Measurements from ENCODE around the gene DAGLA.

The DAGLA gene

DNA sequence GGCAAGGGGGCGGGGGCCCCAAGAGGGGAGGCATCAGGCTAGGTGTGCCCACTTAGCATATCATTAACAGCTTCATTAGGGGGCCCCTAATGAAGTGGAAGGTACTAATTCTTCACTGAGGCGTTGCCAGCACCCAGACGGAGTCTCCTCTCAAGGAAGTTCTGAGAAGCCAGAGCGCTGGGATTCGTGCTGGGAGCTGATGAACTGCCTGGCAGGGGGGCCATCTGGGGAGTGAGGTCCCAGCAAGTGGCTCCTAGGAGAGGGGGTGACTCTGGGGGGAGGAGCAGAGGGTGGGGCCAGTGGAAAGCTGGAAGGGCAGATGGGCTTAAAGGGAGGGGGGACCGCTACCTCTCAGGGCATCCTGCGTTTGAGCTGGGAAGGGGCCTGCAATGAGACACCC, 29.8 kb downstream of the DAGLA start:
- DNase-seq: no peak

GRCh38 chr11:61711037-61711436, 30.8 kb downstream of the DAGLA start:
- DNase-seq: no peak

GRCh38 chr11:61711498-61711897, 31.3 kb downstream of the DAGLA start:
- peak; percentile 63 for DNase-seq

GRCh38 chr11:61712314-61712713, 32.1 kb downstream of the DAGLA start:
- no peak for DNase-seq

- no peak for DNase-seq
Measured at GRCh38 chr11:61712846-61713245, 32.7 kb downstream of the DAGLA start.

- DNase-seq: no peak
Measured at GRCh38 chr11:61713464-61713863, 33.3 kb downstream of the DAGLA start.

- DNase-seq: no peak
Measured at GRCh38 chr11:61713906-61714305, 33.7 kb downstream of the DAGLA start.

GRCh38 chr11:61714316-61714715, 34.1 kb downstream of the DAGLA start:
- DNase-seq: no peak

GRCh38 chr11:61714916-61715315, 34.7 kb downstream of the DAGLA start:
- no peak for DNase-seq

DNA sequence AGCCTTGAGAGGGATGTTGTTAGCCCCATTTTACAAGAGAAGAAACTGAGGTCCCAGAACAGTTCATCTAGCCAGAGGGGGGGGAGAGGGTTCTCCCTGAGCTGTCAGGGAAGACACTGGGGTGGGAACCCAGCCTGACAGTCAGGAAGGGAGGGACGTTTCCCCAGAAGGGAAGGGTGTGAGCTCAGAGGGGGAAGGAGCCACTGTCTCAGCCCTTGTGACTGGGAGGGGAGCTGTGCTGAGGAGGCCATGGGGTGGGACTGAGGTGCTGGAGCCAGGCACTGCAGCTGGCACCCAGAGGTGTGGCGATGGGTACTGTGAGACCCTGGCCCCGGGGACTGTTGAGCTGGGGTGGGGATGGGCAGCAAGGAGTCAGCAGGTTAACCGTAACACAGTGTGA, 35.7 kb downstream of the DAGLA start:
- no peak for DNase-seq

DNA sequence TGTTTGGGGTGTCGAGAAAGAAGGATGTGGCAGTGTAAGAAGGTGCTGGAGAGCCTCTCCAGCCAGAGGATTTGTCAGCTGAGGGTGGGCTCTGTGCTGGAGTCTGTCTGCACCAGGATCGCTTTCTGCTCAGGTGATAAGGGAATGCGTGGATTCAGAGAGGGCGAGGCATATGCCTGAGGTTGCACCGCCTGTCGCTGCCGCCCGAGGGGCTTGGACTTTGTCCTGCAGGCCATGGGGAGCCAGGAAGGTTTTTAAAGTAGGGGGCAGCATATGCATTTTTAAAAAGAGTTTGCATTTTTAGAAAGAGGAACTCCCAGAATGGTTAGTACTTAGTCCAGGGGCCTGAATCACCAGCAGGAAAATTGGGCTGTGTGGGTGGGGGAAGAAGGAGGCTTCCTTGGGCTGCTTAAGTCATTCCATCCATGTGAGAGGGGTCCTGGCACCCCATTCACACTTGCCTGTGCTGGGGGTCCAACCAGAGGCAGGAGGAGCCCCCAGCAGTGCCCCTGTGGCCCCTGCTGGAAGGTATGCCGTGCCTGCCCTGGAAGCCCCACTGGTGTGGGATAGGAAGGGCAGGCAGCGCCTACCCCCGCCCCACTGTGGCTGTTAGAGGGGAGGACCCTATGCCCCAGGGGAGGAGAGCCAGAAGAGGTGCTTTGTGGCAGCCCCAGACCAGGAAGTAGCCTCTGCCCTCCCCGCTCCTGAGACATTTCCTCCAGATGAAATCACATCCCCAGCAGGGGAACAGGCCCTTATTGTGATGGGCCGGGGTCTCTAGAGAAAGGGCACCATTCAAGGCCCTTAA, 36.5 kb downstream of the DAGLA start:
- no peak for DNase-seq

DNA sequence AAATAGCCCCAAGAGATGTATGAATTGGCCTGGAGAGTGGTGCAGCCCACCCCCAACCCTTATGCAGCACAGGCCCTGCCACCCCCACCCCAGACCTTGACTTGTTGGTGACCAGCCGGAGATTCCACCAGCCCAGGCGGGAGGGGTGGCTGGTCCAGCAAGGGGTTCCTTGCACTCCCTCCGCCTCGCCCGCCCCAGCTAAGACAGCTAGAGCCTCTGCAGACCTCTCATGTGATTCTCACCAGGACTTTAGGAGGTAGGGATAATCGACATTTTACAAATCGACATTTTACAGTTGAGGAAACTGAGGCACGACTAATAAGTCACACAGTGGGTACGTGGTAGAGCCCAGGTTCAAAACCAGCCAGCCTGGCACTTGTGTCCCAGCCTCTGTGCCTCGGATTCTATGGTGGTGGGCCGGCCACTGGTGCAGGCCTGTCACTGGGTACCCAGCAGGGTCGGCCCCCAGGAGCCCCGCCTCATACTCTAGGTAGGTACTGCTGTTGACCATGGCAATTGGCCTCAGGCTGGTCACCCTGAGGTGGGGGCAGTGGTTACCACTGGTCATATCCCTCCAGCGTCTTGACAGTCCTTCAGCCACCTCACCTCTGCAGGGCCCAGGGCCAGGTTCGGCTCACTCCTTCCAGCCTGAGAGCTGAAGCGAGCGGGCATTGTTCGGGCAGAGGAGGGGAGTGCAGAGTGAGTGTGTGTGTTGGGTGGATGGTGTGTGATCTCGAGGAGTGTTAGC, 37.3 kb downstream of the DAGLA start:
- DNase-seq: no peak

DNA sequence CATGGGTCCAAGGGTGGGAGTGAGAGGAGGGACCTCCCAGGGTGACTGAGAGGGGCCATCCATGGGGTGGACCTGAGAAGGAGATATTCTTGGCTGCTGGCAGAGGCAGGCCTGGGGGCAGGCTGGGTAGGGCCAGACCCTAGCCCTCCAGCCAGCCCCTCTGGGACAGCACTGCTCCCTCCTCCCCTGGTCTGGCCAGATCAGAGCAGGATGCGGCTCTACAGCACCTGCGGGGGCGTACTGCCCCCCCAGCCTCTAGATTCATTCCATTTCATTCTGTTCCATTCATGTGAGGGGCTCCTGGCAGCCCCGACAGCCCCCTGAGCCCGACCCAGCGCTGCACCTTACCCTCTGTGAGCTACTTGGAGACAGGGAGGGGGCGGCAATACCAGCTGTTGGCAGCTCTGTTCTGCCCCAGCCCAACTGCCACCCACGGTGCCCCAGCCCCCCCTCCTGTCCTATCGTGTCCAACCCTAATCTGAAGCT, 37.9 kb downstream of the DAGLA start:
- no peak for DNase-seq

DNA sequence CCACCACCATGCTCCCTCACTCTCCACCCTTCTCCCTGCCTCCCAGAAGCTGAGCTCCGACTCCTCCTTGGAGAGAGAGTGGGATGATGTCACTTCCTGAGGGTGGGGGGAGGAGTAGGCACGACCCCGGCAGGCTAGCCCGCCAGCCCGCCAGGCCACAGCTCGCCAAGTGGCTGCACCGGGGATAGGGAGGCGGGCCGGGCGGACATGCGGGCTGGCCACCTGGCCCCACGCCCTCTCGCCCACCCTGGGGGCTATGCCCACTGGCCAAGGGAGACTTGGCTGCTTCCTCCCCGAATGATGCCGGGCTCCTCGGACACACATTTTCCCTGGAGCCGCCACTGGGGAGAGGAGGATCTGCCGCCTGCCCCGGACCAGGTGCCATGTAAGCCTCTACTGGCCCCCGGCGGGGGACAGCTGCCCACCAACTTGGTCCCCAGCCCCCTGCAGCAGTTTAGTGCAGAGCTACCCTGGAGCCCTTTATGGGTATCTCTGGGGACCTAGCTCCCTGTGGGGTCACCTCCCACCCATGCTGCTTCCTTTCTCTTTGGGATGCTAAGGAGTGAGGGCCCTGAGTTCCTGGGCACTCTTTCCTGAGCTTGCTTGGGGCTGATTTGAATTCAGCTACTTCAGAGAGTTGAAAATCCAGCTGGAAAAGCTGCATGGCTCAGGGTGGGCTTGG, 38.6 kb downstream of the DAGLA start:
- peak; percentile 94 for DNase-seq

DNA sequence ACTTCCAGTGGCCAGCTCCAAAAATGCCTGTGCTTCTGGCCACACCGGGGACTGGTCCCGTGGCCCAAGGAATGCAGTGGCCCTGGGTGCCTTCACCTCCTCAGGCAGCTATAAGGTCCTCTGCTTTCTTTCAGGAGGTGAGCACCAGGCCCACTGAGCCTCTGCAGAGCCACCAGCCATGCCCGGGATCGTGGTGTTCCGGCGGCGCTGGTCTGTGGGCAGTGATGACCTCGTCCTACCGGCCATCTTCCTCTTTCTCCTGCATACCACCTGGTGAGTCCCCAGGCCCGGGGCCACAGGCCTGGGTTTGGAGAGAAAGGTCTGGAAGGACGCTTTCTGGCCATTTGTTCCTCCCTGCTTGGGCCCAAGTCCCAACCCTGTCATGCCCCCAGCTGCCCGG, 39.8 kb downstream of the DAGLA start:
- no peak for DNase-seq

GRCh38 chr11:61720597-61720996, 40.4 kb downstream of the DAGLA start:
- DNase-seq: no peak

DNA sequence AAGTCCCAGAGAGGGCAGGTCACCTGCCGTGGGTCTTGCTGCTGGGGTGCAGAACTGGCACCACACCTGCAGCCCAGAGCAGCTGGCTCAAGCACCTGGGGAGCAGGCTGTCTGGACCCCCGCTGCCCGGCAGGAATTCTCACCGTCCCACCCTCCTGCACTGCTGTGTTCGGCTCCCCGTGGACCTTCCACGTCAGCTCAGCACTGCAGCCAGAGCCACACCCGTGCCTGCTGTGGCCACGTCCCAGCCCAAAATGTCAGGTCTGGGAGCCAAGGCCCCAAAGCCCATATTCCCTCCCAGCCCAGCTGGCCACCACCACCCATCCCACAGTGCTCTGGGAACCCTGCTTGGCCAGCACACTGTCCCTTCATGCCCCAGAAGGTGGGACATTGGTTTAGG, 44.2 kb downstream of the DAGLA start:
- DNase-seq: no peak

DNA sequence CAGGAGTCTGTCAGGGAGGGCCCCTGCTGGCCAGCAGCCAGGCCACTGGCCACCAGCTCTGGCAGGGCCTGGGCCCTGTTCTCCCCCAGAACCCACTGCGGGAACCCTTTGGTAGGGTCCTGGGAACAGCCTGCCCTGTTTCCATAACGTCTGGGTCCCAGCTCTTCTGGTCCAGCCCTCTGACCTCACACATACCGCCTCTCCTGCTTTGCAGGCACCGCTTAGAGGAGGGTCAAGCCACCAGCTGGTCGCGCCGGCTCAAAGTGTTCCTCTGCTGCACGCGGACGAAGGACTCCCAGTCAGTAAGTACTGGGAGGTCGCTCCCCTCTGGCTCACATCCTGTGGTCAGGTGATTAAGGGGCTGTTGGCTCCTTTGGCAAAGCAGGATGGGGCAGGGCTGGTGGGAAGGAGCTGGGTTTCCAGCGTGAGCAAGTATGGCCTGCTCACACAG, 45.6 kb downstream of the DAGLA start:
- DNase-seq: no peak

DNA sequence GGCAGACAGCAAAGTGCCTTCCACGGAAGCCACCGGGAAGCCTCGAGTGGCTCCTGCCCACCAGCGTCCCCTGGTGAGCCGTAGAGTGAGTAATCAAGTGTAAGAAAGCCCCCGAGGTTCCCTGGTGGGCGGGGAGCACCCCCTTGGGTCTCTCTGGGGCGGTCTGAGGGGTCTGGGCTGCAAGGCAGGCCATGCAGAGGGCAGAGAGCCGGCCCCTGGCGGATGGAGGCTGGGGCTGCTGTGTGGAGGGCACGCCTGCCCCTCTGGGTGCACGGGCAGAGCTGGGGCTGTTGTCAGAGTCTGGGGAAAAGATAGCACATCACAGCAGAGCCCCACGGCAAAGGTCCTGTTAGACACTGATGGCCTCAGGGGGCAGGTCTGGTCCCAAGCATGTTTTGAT, 46.6 kb downstream of the DAGLA start:
- no peak for DNase-seq

DNA sequence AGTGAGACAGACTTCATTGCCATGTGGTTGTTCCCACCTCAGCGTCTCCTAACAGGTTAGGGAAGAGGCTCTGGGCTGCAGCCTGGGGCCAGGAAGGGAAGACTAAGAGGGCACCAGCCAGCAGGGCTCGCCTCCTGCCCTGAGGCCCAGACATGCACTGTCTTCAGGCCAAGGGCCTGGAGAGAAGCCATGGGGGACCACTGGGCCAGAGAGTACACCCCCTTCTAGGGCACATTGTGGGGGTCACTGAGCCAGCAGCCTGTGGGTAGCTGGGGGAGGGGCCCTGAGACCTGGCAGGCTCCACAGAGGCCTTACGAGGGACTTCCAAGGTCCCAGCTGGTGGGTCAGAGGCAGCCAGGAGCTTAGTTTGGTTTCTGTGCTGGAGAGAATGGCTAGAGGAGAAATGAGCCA, 47.2 kb downstream of the DAGLA start:
- DNase-seq: no peak

DNA sequence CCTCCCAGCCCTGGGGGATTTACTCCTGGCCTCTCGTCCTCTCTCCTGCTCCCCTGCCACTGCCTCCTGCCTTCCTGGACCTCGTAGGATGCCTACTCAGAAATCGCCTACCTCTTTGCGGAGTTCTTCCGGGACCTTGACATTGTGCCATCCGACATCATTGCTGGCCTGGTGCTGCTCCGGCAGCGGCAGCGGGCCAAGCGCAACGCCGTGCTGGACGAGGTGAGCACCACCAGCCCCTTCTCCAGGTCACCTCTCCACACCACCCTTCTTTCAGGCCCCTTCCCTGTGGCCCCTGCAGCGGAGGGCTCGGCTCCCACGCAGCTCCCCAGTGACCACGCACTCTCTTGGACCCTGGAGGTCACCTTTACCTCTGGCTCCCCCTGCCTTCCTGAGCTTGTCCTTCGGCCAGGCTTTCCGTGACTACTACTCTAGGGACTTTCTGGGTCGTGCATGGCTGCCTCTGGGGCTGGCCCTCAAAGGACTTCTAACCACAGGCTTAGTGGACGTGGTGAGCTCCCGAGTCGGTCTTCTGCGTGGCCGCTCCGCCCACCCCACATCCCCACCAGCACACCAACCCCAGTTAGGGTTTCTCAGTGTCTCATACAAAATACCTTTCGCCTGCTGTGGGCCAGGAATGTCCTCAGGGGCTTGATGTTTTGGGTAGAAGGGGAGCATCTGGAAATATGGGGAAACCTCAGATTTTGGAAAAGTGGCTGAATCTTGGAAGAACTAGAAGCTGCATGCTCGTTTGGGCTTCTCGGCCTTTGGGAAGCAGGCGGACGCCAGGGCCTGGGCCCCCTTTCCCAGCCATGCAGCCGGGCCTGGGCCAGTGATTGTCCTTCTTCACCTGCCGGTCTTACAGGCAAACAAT, 48.1 kb downstream of the DAGLA start:
- DNase-seq: no peak

DNA sequence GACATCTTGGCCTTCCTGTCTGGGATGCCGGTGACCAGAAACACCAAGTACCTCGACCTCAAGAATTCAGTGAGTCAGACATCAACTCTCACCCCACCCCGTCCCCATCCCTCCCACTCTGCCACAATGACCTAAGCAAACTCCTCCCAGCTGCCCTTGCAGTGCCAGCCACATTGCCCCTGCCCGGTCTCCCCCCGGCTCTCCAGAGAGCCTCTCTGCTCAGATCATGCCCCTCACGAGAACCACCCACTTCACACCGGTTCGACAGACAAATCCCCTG, 48.7 kb downstream of the DAGLA start:
- DNase-seq: no peak

All from eye (tissue), 1 donor.